OCI-LY1 (cell line): ENCODE data around the gene ZNF536.

Experiments used
- H2AFZ ChIP-seq: fragments of 200-600 bp; sonication (generic), shearing (Covaris generic); 2 replicates; pipeline ENCODE4 v1.6.0; 2014; ENCODE audit warnings: antibody characterized with exemption, mild to moderate bottlenecking, low read length
- H3F3A ChIP-seq: fragments of 200-600 bp; sonication (generic), shearing (Covaris generic); 2 replicates; pipeline ENCODE4 v1.6.0; 2014; ENCODE audit warnings: mild to moderate bottlenecking, antibody characterized with exemption, low read length, moderate library complexity; ENCODE audit not compliant: insufficient read depth
- H3K27ac ChIP-seq: fragments of 200-600 bp; sonication (generic); 2 replicates; pipeline ENCODE4 v1.5.1; 2014; ENCODE audit warnings: low read length, mixed run types, mild to moderate bottlenecking, low read depth; ENCODE audit not compliant: poor library complexity, severe bottlenecking
- H3K27me3 ChIP-seq: fragments of 200-600 bp; sonication (generic); 2 replicates; pipeline ENCODE4 v1.6.0; 2014; ENCODE audit warnings: antibody characterized with exemption, mild to moderate bottlenecking, low read length, moderate library complexity; ENCODE audit not compliant: insufficient read depth
- H3K36me3 ChIP-seq: fragments of 200-600 bp; sonication (generic); 2 replicates; pipeline ENCODE4 v1.6.1; 2014; ENCODE audit warnings: mild to moderate bottlenecking, antibody characterized with exemption, low read length, moderate library complexity, mixed read lengths; ENCODE audit not compliant: insufficient read depth
- H3K4me1 ChIP-seq: fragments of 200-600 bp; sonication (generic); 2 replicates; pipeline ENCODE4 v1.5.1; 2014; ENCODE audit warnings: mild to moderate bottlenecking, low read length, moderate library complexity; ENCODE audit not compliant: insufficient read depth, severe bottlenecking
- H3K4me2 ChIP-seq: fragments of 200-600 bp; sonication (generic), shearing (Covaris generic); 2 replicates; pipeline ENCODE4 v1.6.1; 2014; ENCODE audit warnings: low read length
- H3K4me3 ChIP-seq: fragments of 200-600 bp; sonication (generic); 2 replicates; pipeline ENCODE4 v1.5.1; 2014; ENCODE audit warnings: low read length, low read depth, mild to moderate bottlenecking, mixed read lengths; ENCODE audit not compliant: poor library complexity, severe bottlenecking
- H3K79me2 ChIP-seq: fragments of 200-600 bp; shearing (Covaris generic); 2 replicates; pipeline ENCODE4 v1.6.1; 2016; ENCODE audit warnings: mixed run types, low read length, mixed read lengths; ENCODE audit not compliant: insufficient read depth
- H3K9ac ChIP-seq: fragments of 200-600 bp; sonication (generic), shearing (Covaris generic); 2 replicates; pipeline ENCODE4 v1.6.1; 2014; ENCODE audit warnings: mild to moderate bottlenecking, low read length, mixed read lengths
- H3K9me2 ChIP-seq: fragments of 200-600 bp; sonication (generic), shearing (Covaris generic); 2 replicates; pipeline ENCODE4 v1.6.1; 2014; ENCODE audit warnings: low read depth, mild to moderate bottlenecking, low read length, mixed read lengths
- H3K9me3 ChIP-seq: fragments of 200-600 bp; shearing (Covaris generic); 2 replicates; pipeline ENCODE4 v1.6.1; 2014; ENCODE audit warnings: low read length, mixed read lengths
- H4K20me1 ChIP-seq: fragments of 200-600 bp; sonication (generic), shearing (Covaris generic); 2 replicates; pipeline ENCODE4 v1.6.0; 2016; ENCODE audit warnings: mild to moderate bottlenecking, low read length; ENCODE audit not compliant: insufficient read depth
- CTCF ChIP-seq: fragments of 200-600 bp; sonication (generic), shearing (Covaris generic); IDR thresholded peaks from 2 replicates; pipeline ENCODE4 v1.5.1; 2017; ENCODE audit warnings: mild to moderate bottlenecking, antibody characterized with exemption, low read length, moderate library complexity, mixed read lengths
- EZH2 ChIP-seq: fragments of 200-600 bp; sonication (generic), shearing (Covaris generic); IDR thresholded peaks from 2 replicates; pipeline ENCODE4 v1.8.0; 2017; ENCODE audit warnings: borderline replicate concordance, mixed run types, mild to moderate bottlenecking, antibody characterized with exemption, low read length, moderate library complexity, mixed read lengths

Gene ZNF536

GRCh38 chr19:30539315-30539714 lies 167.1 kb downstream of the ZNF536 start:
- Histone ChIP-seq H3K4me3 (no peak overlapping the region), H3K4me2 (no peak overlapping the region), H3K36me3 (no peaks in the 10 kb centered on the region), H3K9me3 (no peaks in the 10 kb centered on the region), H3K9ac (no peak overlapping the region), H3F3A (no peaks in the 10 kb centered on the region), H3K79me2 (no peaks in the 10 kb centered on the region), H2AFZ (no peak overlapping the region), H4K20me1 (no peaks in the 10 kb centered on the region), H3K27me3 (no peaks in the 10 kb centered on the region), H3K9me2 (no peaks in the 10 kb centered on the region), H3K27ac (no peak overlapping the region), H3K4me1 (no peaks in the 10 kb centered on the region)
- TF ChIP-seq EZH2 (no peak), CTCF (no peak)

- Histone ChIP-seq H2AFZ (no peak overlapping the region), H3K27ac (no peak overlapping the region), H3K9me3 (no peaks in the 10 kb centered on the region), H3K27me3 (no peaks in the 10 kb centered on the region), H3K9me2 (no peaks in the 10 kb centered on the region), H3K4me1 (no peaks in the 10 kb centered on the region), H3K36me3 (no peaks in the 10 kb centered on the region), H4K20me1 (no peaks in the 10 kb centered on the region), H3K4me2 (no peak overlapping the region), H3F3A (no peaks in the 10 kb centered on the region), H3K79me2 (no peaks in the 10 kb centered on the region), H3K4me3 (no peak overlapping the region), H3K9ac (no peak overlapping the region)
- TF ChIP-seq EZH2 (no peak), CTCF (no peak)
These were observed 167.8 kb downstream of the ZNF536 start for GRCh38 chr19:30539981-30540380.

GRCh38 chr19:30540761-30541160 lies 168.6 kb downstream of the ZNF536 start:
- no peak overlapping the region for H2AFZ ChIP-seq
- TF ChIP-seq CTCF (no peak), EZH2 (no peak)
- H4K20me1 ChIP-seq = no peaks in the 10 kb centered on the region
- no peaks in the 10 kb centered on the region for H3K9me3 ChIP-seq
- H3K27me3 ChIP-seq = no peaks in the 10 kb centered on the region
- H3K4me2 ChIP-seq = no peak overlapping the region
- no peaks in the 10 kb centered on the region for H3K9me2 ChIP-seq
- H3K9ac ChIP-seq = no peak overlapping the region
- no peaks in the 10 kb centered on the region for H3K36me3 ChIP-seq
- no peaks in the 10 kb centered on the region for H3K4me1 ChIP-seq
- no peaks in the 10 kb centered on the region for H3K79me2 ChIP-seq
- H3K4me3 ChIP-seq = no peak overlapping the region
- H3F3A ChIP-seq = no peaks in the 10 kb centered on the region
- no peak overlapping the region for H3K27ac ChIP-seq
